A673 (cell line): Measurements from ENCODE around the gene SBK3.

Experiments
- CTCF ChIP-seq: fragments of 300-800, 200-600 bp; sonication (generic); conservative IDR thresholded peaks from 2 replicates; pipeline ENCODE4 v1.5.1; 2017; ENCODE audit warnings: low read depth, mild to moderate bottlenecking, antibody characterized with exemption, low read length, moderate library complexity, mixed read lengths
- EZH2 ChIP-seq: fragments of 200-600 bp; sonication (generic); IDR thresholded peaks from 2 replicates; pipeline ENCODE4 v1.6.1; 2017; ENCODE audit warnings: borderline replicate concordance, low read depth, mild to moderate bottlenecking, mixed read lengths, antibody characterized with exemption, low read length; ENCODE audit not compliant: poor library complexity, severe bottlenecking

GRCh38 chr19:55552620-55553019, 7.3 kb upstream of the SBK3 start:
- no peak for TF ChIP-seq CTCF
- no peak for TF ChIP-seq EZH2
